PC-3 (cell line): Measurements from ENCODE around the gene BPIFB2.

Source experiments
- EZH2 ChIP-seq: fragments of 300-600 bp; sonication (generic); IDR thresholded peaks from one replicate; pipeline ENCODE4 v1.6.1; 2017; ENCODE audit warnings: antibody characterized with exemption, mild to moderate bottlenecking, low read length; ENCODE audit not compliant: unreplicated experiment
- TF ChIP-seq, protein P1 (sequence below): fragments of 300-600 bp; sonication (generic); conservative IDR thresholded peaks from 2 replicates; pipeline ENCODE4 v1.5.1; 2017; ENCODE audit warnings: antibody characterized with exemption, low read depth, mild to moderate bottlenecking, low read length

DNA sequence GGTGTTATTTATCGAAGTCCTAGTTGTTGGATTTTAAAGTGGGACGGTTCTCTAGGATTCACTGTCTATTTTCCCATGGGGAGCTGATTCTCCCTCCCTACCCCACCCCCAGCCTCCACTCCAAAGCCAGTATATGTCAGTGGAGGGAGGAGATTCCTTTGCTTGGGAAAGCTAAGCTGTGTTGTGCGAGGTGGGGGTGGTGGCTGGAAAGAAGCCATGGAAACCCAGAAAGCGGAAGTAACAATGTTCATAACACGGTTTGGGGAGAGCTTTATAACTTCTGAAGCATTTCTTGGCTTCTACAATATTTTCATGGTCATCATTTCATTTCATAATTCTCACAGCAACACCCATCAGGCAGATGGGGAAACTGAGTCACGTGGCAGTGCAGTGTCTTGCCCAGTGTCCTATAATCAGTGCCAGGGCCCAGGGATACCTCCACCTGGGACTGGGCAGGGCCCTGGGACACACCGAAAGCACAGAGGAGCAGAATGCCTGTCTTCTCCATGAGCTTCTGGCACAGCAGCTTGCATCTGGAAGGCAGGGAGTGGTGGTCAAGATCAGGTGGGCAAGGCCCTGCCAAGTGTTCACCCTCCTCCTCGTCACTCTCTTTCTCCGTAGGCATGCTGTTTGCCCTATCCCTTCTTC is 7.8 kb upstream of the BPIFB2 start:
- TF ChIP-seq, protein P1, sequence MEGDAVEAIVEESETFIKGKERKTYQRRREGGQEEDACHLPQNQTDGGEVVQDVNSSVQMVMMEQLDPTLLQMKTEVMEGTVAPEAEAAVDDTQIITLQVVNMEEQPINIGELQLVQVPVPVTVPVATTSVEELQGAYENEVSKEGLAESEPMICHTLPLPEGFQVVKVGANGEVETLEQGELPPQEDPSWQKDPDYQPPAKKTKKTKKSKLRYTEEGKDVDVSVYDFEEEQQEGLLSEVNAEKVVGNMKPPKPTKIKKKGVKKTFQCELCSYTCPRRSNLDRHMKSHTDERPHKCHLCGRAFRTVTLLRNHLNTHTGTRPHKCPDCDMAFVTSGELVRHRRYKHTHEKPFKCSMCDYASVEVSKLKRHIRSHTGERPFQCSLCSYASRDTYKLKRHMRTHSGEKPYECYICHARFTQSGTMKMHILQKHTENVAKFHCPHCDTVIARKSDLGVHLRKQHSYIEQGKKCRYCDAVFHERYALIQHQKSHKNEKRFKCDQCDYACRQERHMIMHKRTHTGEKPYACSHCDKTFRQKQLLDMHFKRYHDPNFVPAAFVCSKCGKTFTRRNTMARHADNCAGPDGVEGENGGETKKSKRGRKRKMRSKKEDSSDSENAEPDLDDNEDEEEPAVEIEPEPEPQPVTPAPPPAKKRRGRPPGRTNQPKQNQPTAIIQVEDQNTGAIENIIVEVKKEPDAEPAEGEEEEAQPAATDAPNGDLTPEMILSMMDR, result no peak
- no peak for TF ChIP-seq EZH2
